Measurements from ENCODE around the gene GSTA5. TPM values are rescaled to one million over a fixed set of nuclear protein-coding genes. Genes with fewer than 3 reads are reported as not detected.
"Not testable (repeated sequence)": the region's sequence is repeated elsewhere in the genome, so short reads cannot be mapped to it uniquely, and the experiment has no call there.

The GSTA5 gene
- total RNA-seq, 1 experiment from 2014 or later: not detected

- POLR2A ChIA-PET: no interaction called here
- ATAC-seq (no peak), DNase-seq (ENCODE audit: low spot score) (no peak)
- CTCF ChIA-PET: no interaction called here
- no peaks in the 10 kb centered on the region for H3K9me3 Mint-ChIP-seq
- TF ChIP-seq ZNF138 (CRISPR knock-in tag; conservative IDR thresholded peaks at IDR 0.05): no peak
- TF ChIP-seq ZNF532 (CRISPR knock-in tag; IDR thresholded peaks at IDR 0.05; ENCODE audit: borderline replicate concordance): no peak
- TF ChIP-seq ATF3 (CRISPR knock-in tag; conservative IDR thresholded peaks at IDR 0.05): no peak
- no peak for TF ChIP-seq TP53 (CRISPR knock-in tag; IDR thresholded peaks at IDR 0.05)
- TF ChIP-seq OVOL2 (CRISPR knock-in tag; IDR thresholded peaks at IDR 0.05; ENCODE audit: borderline replicate concordance): no peak
- no peak for TF ChIP-seq SMAD3 (CRISPR knock-in tag; IDR thresholded peaks at IDR 0.05; ENCODE audit: borderline replicate concordance)
- TF ChIP-seq ZNF121 (CRISPR knock-in tag; IDR thresholded peaks at IDR 0.05): no peak
- no peak for TF ChIP-seq AR (CRISPR knock-in tag; IDR thresholded peaks at IDR 0.05)
- no peak for TF ChIP-seq ARID4B (CRISPR knock-in tag; IDR thresholded peaks at IDR 0.05; ENCODE audit: borderline replicate concordance)
- no peak for TF ChIP-seq CREB1 (CRISPR knock-in tag; IDR thresholded peaks at IDR 0.05)
- no peak for TF ChIP-seq SOX15 (CRISPR knock-in tag; IDR thresholded peaks at IDR 0.05)
- TF ChIP-seq ZNF416 (CRISPR knock-in tag; IDR thresholded peaks at IDR 0.05): no peak
- no peak overlapping the region for H3K27ac Mint-ChIP-seq
- H3K36me3 Mint-ChIP-seq: no peaks in the 10 kb centered on the region
- peaks cover 6% of the 10 kb centered on the region for H3K27me3 Mint-ChIP-seq (ENCODE audit: low read depth)
- H3K4me1 Mint-ChIP-seq: peaks cover 3% of the 10 kb centered on the region
- no peak overlapping the region for H3K4me3 Mint-ChIP-seq
Measured at GRCh38 chr6:52808660-52809059, 32.0 kb downstream of the GSTA5 start.

- H3K36me3 Mint-ChIP-seq; H3K27ac Mint-ChIP-seq; H3K27me3 Mint-ChIP-seq (ENCODE audit: low read depth); DNase-seq (ENCODE audit: low spot score); H3K4me3 Mint-ChIP-seq; H3K4me1 Mint-ChIP-seq; H3K9me3 Mint-ChIP-seq: not testable (repeated sequence)
- peak; percentile 84 for ATAC-seq
- ChIA-PET CTCF (interaction anchor here (0.8 to 1.5 kb wide), 3 partner anchors 17 to 79 kb away, joined by 3 to 35 read pairs (median 7); partner anchors contain the start of gene GSTA2), POLR2A (interaction anchor here (0.7 to 0.9 kb wide), 2 partner anchors 41 to 343 kb away, joined by 3 read pairs; partner anchors contain the start of gene GSTA2)
Measured at GRCh38 chr6:52803668-52804255, 36.9 kb downstream of the GSTA5 start, which contains the start of gene GSTA1. GSTA1 (minus strand) TSS chr6:52803816; CDS start chr6:52799267, 4,549 bp downstream.

Data from WTC11 (cell line).